ENCODE data around the gene SLC12A8.
"Not testable (repeated sequence)": the region's sequence is repeated elsewhere in the genome, so short reads cannot be mapped to it uniquely, and the experiment has no call there.

Gene SLC12A8

GRCh38 chr3:125102470-125102869, 110.1 kb downstream of the SLC12A8 start:
- no peaks in the 10 kb centered on the region for H3K27me3 ChIP-seq (ENCODE audit: control insufficient read depth, insufficient read depth, low read length)
- H3K4me3 ChIP-seq (ENCODE audit: low read length) = no peak overlapping the region
- H3K4me1 ChIP-seq (ENCODE audit: control insufficient read depth, low read depth, low read length) = peaks cover 5% of the 10 kb centered on the region
- H3K27ac ChIP-seq (ENCODE audit: low read length) = no peak overlapping the region
- no peaks in the 10 kb centered on the region for H3K9me3 ChIP-seq (ENCODE audit: control insufficient read depth, low read depth, low read length)
- no peaks in the 10 kb centered on the region for H3K36me3 ChIP-seq (ENCODE audit: control insufficient read depth, low read depth, low read length)
- no peak overlapping the region for H3K9ac ChIP-seq (ENCODE audit: low read length)

GRCh38 chr3:125098611-125099291, 113.8 kb downstream of the SLC12A8 start:
- peaks cover 5% of the 10 kb centered on the region for H3K4me1 ChIP-seq (ENCODE audit: control insufficient read depth, low read depth, low read length)
- H3K27me3 ChIP-seq (ENCODE audit: control insufficient read depth, insufficient read depth, low read length) = no peaks in the 10 kb centered on the region
- no peak overlapping the region for H3K4me3 ChIP-seq (ENCODE audit: low read length)
- no peak overlapping the region for H3K9ac ChIP-seq (ENCODE audit: low read length)
- no peaks in the 10 kb centered on the region for H3K36me3 ChIP-seq (ENCODE audit: control insufficient read depth, low read depth, low read length)
- no peak overlapping the region for H3K27ac ChIP-seq (ENCODE audit: low read length)
- no peaks in the 10 kb centered on the region for H3K9me3 ChIP-seq (ENCODE audit: control insufficient read depth, low read depth, low read length)

GRCh38 chr3:125090649-125091048, 121.9 kb downstream of the SLC12A8 start:
- Histone ChIP-seq H3K4me3 (ENCODE audit: low read length) (no peak overlapping the region), H3K9me3 (ENCODE audit: control insufficient read depth, low read depth, low read length) (no peaks in the 10 kb centered on the region), H3K4me1 (ENCODE audit: control insufficient read depth, low read depth, low read length) (no peaks in the 10 kb centered on the region), H3K9ac (ENCODE audit: low read length) (no peak overlapping the region), H3K36me3 (ENCODE audit: control insufficient read depth, low read depth, low read length) (peaks cover 4% of the 10 kb centered on the region), H3K27me3 (ENCODE audit: control insufficient read depth, insufficient read depth, low read length) (no peaks in the 10 kb centered on the region), H3K27ac (ENCODE audit: low read length) (no peak overlapping the region)

- H3K4me3 ChIP-seq (ENCODE audit: low read length) = no peak overlapping the region
- H3K9ac ChIP-seq (ENCODE audit: low read length) = no peak overlapping the region
- H3K36me3 ChIP-seq (ENCODE audit: control insufficient read depth, low read depth, low read length) = peaks cover 4% of the 10 kb centered on the region
- no peak overlapping the region for H3K27ac ChIP-seq (ENCODE audit: low read length)
- H3K9me3 ChIP-seq (ENCODE audit: control insufficient read depth, low read depth, low read length) = no peaks in the 10 kb centered on the region
- no peaks in the 10 kb centered on the region for H3K4me1 ChIP-seq (ENCODE audit: control insufficient read depth, low read depth, low read length)
- no peaks in the 10 kb centered on the region for H3K27me3 ChIP-seq (ENCODE audit: control insufficient read depth, insufficient read depth, low read length)
These were observed 124.7 kb downstream of the SLC12A8 start for GRCh38 chr3:125087768-125088391.

- H3K4me1 ChIP-seq (ENCODE audit: control insufficient read depth, low read depth, low read length) = no peaks in the 10 kb centered on the region
- H3K9ac ChIP-seq (ENCODE audit: low read length) = no peak overlapping the region
- H3K4me3 ChIP-seq (ENCODE audit: low read length) = no peak overlapping the region
- no peak overlapping the region for H3K27ac ChIP-seq (ENCODE audit: low read length)
- no peaks in the 10 kb centered on the region for H3K27me3 ChIP-seq (ENCODE audit: control insufficient read depth, insufficient read depth, low read length)
- no peaks in the 10 kb centered on the region for H3K9me3 ChIP-seq (ENCODE audit: control insufficient read depth, low read depth, low read length)
- peaks cover 4% of the 10 kb centered on the region for H3K36me3 ChIP-seq (ENCODE audit: control insufficient read depth, low read depth, low read length)
These were observed 127.4 kb downstream of the SLC12A8 start for GRCh38 chr3:125085166-125085565.

- H3K27ac ChIP-seq (ENCODE audit: low read length) = no peak overlapping the region
- no peaks in the 10 kb centered on the region for H3K9me3 ChIP-seq (ENCODE audit: control insufficient read depth, low read depth, low read length)
- no peak overlapping the region for H3K9ac ChIP-seq (ENCODE audit: low read length)
These were observed 128.8 kb downstream of the SLC12A8 start for GRCh38 chr3:125083776-125084175.

GRCh38 chr3:125082339-125082738, 130.2 kb downstream of the SLC12A8 start:
- not testable (repeated sequence) for H3K27me3 ChIP-seq (ENCODE audit: control insufficient read depth, insufficient read depth, low read length); H3K4me3 ChIP-seq (ENCODE audit: low read length); H3K36me3 ChIP-seq (ENCODE audit: control insufficient read depth, low read depth, low read length); H3K27ac ChIP-seq (ENCODE audit: low read length); H3K4me1 ChIP-seq (ENCODE audit: control insufficient read depth, low read depth, low read length); H3K9me3 ChIP-seq (ENCODE audit: control insufficient read depth, low read depth, low read length); H3K9ac ChIP-seq (ENCODE audit: low read length)

More at GRCh38 chr3:125083776-125084175, 128.8 kb downstream of the SLC12A8 start:
- Histone ChIP-seq H3K36me3 (ENCODE audit: control insufficient read depth, low read depth, low read length) (peaks cover 4% of the 10 kb centered on the region), H3K27me3 (ENCODE audit: control insufficient read depth, insufficient read depth, low read length) (no peaks in the 10 kb centered on the region), H3K4me3 (ENCODE audit: low read length) (no peak overlapping the region), H3K4me1 (ENCODE audit: control insufficient read depth, low read depth, low read length) (no peaks in the 10 kb centered on the region)

- no peaks in the 10 kb centered on the region for H3K27me3 ChIP-seq (ENCODE audit: control insufficient read depth, insufficient read depth, low read length)
- no peaks in the 10 kb centered on the region for H3K36me3 ChIP-seq (ENCODE audit: control insufficient read depth, low read depth, low read length)
- no peak overlapping the region for H3K27ac ChIP-seq (ENCODE audit: low read length)
- peaks cover 9% of the 10 kb centered on the region for H3K4me1 ChIP-seq (ENCODE audit: control insufficient read depth, low read depth, low read length)
- no peaks in the 10 kb centered on the region for H3K9me3 ChIP-seq (ENCODE audit: control insufficient read depth, low read depth, low read length)
- no peak overlapping the region for H3K9ac ChIP-seq (ENCODE audit: low read length)
- H3K4me3 ChIP-seq (ENCODE audit: low read length) = no peak overlapping the region
These were observed 132.5 kb downstream of the SLC12A8 start for GRCh38 chr3:125080077-125080476.

GRCh38 chr3:125079675-125080045, 132.9 kb downstream of the SLC12A8 start:
- Histone ChIP-seq H3K36me3 (ENCODE audit: control insufficient read depth, low read depth, low read length) (no peaks in the 10 kb centered on the region), H3K9me3 (ENCODE audit: control insufficient read depth, low read depth, low read length) (no peaks in the 10 kb centered on the region), H3K27me3 (ENCODE audit: control insufficient read depth, insufficient read depth, low read length) (no peaks in the 10 kb centered on the region), H3K4me1 (ENCODE audit: control insufficient read depth, low read depth, low read length) (peaks cover 9% of the 10 kb centered on the region), H3K4me3 (ENCODE audit: low read length) (no peak overlapping the region), H3K27ac (ENCODE audit: low read length) (no peak overlapping the region), H3K9ac (ENCODE audit: low read length) (no peak overlapping the region)

GRCh38 chr3:125078951-125079674, 133.4 kb downstream of the SLC12A8 start:
- peaks cover 9% of the 10 kb centered on the region for H3K4me1 ChIP-seq (ENCODE audit: control insufficient read depth, low read depth, low read length)
- H3K27me3 ChIP-seq (ENCODE audit: control insufficient read depth, insufficient read depth, low read length) = no peaks in the 10 kb centered on the region
- H3K27ac ChIP-seq (ENCODE audit: low read length) = no peak overlapping the region
- no peak overlapping the region for H3K4me3 ChIP-seq (ENCODE audit: low read length)
- no peak overlapping the region for H3K9ac ChIP-seq (ENCODE audit: low read length)
- no peaks in the 10 kb centered on the region for H3K9me3 ChIP-seq (ENCODE audit: control insufficient read depth, low read depth, low read length)
- no peaks in the 10 kb centered on the region for H3K36me3 ChIP-seq (ENCODE audit: control insufficient read depth, low read depth, low read length)

- H3K9ac ChIP-seq (ENCODE audit: low read length) = no peak overlapping the region
- H3K9me3 ChIP-seq (ENCODE audit: control insufficient read depth, low read depth, low read length) = no peaks in the 10 kb centered on the region
- peaks cover 9% of the 10 kb centered on the region for H3K4me1 ChIP-seq (ENCODE audit: control insufficient read depth, low read depth, low read length)
- H3K4me3 ChIP-seq (ENCODE audit: low read length) = no peak overlapping the region
- no peaks in the 10 kb centered on the region for H3K36me3 ChIP-seq (ENCODE audit: control insufficient read depth, low read depth, low read length)
- H3K27ac ChIP-seq (ENCODE audit: low read length) = no peak overlapping the region
- H3K27me3 ChIP-seq (ENCODE audit: control insufficient read depth, insufficient read depth, low read length) = no peaks in the 10 kb centered on the region
These were observed 134.7 kb downstream of the SLC12A8 start for GRCh38 chr3:125077864-125078263.
